Suprapubic skin (tissue), 4 donors: ENCODE measurements around the gene TRPV3.

Experiments
- CTCF ChIP-seq, 2 donors: fragments of 200-600 bp in 1 of 2; fragments of 450-650 bp in 1 of 2; sonication (generic) in 1 of 2; IDR thresholded peaks; one replicate each; pipeline ENCODE4 v1.5.1; 2016 to 2019; ENCODE audit warnings: antibody characterized with exemption in 2 of 2, mild to moderate bottlenecking in 1 of 2, moderate library complexity in 1 of 2
- EP300 ChIP-seq: sonication (generic); formaldehyde crosslinking; IDR thresholded peaks from one replicate; pipeline ENCODE4 v1.6.1; 2017; ENCODE audit warnings: antibody characterized with exemption
- POLR2A ChIP-seq, 2 donors: fragments of 450-650 bp; IDR thresholded peaks; one replicate each; pipeline ENCODE4 v1.6.1; 2017; ENCODE audit warnings: antibody characterized with exemption in 2 of 2, mild to moderate bottlenecking in 2 of 2, moderate library complexity in 2 of 2
- POLR2AphosphoS5 ChIP-seq, 3 donors: sonication (generic); formaldehyde crosslinking; IDR thresholded peaks; one replicate each; pipeline ENCODE4 v1.6.1; 2017; ENCODE audit warnings: antibody characterized with exemption in 3 of 3

GRCh38 chr17:3557768-3558583 is at the start of gene TRPV3:
- TF ChIP-seq POLR2A (IDR thresholded peaks at IDR 0.05) (no peak), CTCF (IDR thresholded peaks at IDR 0.05) (no peak), POLR2AphosphoS5 (IDR thresholded peaks at IDR 0.05) (peak in 1 of 3 donors; percentile 7), EP300 (no peak)
